Progenitor cell of endocrine pancreas (in vitro differentiated cells): Measurements from ENCODE around the gene KIF18B. TPM values are rescaled to one million over a fixed set of nuclear protein-coding genes. Genes with fewer than 3 reads are reported as not detected.

Experiments
- DNase-seq: peaks from one replicate; pipeline ENCODE4 v3.0.0; 2021; ENCODE audit warnings: low spot score; ENCODE audit not compliant: unreplicated experiment
- H3K27ac Mint-ChIP-seq: 2 replicates; pipeline ENCODE4 v1.8.0; 2021; ENCODE audit warnings: mild to moderate bottlenecking, moderate library complexity, mixed read lengths
- H3K27me3 Mint-ChIP-seq: 2 replicates; pipeline ENCODE4 v1.8.0; 2021; ENCODE audit warnings: mixed read lengths
- H3K36me3 Mint-ChIP-seq: 2 replicates; pipeline ENCODE4 v1.8.0; 2022; ENCODE audit warnings: mixed read lengths; ENCODE audit not compliant: insufficient read depth
- H3K4me1 Mint-ChIP-seq: 2 replicates; pipeline ENCODE4 v1.8.0; 2021; ENCODE audit warnings: low read depth, mixed read lengths
- H3K4me3 Mint-ChIP-seq: 2 replicates; pipeline ENCODE4 v1.8.0; 2021; ENCODE audit warnings: low read depth, mild to moderate bottlenecking, moderate library complexity, mixed read lengths
- H3K9me3 Mint-ChIP-seq: 2 replicates; pipeline ENCODE4 v1.8.0; 2021; ENCODE audit warnings: low read depth, mixed read lengths
- total RNA-seq: library from RNA; stranded (reverse); gene quantifications from 2 replicates; pipeline ENCODE4 v1.2.1, GENCODE V29; 2021
- TF ChIP-seq, protein P1 (sequence below): fragments of 200-600 bp; sonication (generic); IDR thresholded peaks from one replicate; pipeline ENCODE4 v1.5.0; 2021; ENCODE audit warnings: antibody characterized with exemption, mild to moderate bottlenecking; ENCODE audit not compliant: unreplicated experiment

The KIF18B gene
- total RNA-seq, 1 donor from 2014 or later = 27.7 TPM

DNA sequence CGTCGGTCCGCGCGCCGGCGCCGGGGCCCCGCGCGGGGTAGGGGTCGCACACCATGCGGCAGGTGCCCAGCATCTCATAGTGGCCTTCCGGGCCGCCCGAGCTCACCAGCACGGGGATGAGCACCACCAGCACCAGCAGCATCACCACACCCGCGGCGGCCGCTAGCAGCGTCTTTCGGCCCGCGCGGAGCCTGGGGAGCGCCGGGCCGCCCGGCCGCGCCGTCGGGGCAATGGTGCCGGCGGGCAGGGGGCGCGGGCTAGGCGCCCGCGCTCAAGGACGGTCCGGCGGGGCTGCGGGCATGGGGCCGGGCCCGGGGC is 20.3 kb upstream of the KIF18B start:
- Mint-ChIP-seq H3K27me3 (peaks cover 86% of the 10 kb centered on the region), H3K36me3 (no peaks in the 10 kb centered on the region), H3K9me3 (no peaks in the 10 kb centered on the region), H3K4me3 (no peak overlapping the region), H3K4me1 (peaks cover 6% of the 10 kb centered on the region), H3K27ac (no peak overlapping the region)
- TF ChIP-seq, protein P1, sequence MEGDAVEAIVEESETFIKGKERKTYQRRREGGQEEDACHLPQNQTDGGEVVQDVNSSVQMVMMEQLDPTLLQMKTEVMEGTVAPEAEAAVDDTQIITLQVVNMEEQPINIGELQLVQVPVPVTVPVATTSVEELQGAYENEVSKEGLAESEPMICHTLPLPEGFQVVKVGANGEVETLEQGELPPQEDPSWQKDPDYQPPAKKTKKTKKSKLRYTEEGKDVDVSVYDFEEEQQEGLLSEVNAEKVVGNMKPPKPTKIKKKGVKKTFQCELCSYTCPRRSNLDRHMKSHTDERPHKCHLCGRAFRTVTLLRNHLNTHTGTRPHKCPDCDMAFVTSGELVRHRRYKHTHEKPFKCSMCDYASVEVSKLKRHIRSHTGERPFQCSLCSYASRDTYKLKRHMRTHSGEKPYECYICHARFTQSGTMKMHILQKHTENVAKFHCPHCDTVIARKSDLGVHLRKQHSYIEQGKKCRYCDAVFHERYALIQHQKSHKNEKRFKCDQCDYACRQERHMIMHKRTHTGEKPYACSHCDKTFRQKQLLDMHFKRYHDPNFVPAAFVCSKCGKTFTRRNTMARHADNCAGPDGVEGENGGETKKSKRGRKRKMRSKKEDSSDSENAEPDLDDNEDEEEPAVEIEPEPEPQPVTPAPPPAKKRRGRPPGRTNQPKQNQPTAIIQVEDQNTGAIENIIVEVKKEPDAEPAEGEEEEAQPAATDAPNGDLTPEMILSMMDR = no peak
- no peak for DNase-seq

- no peak for DNase-seq
- Mint-ChIP-seq H3K36me3 (no peaks in the 10 kb centered on the region), H3K9me3 (no peaks in the 10 kb centered on the region), H3K4me3 (peak overlapping the region; percentile 59), H3K27me3 (peaks cover 82% of the 10 kb centered on the region), H3K4me1 (peaks cover 6% of the 10 kb centered on the region), H3K27ac (no peak overlapping the region)
- TF ChIP-seq, protein P1 = no peak
Observed at GRCh38 chr17:44967026-44967906, 19.7 kb upstream of the KIF18B start.

DNA sequence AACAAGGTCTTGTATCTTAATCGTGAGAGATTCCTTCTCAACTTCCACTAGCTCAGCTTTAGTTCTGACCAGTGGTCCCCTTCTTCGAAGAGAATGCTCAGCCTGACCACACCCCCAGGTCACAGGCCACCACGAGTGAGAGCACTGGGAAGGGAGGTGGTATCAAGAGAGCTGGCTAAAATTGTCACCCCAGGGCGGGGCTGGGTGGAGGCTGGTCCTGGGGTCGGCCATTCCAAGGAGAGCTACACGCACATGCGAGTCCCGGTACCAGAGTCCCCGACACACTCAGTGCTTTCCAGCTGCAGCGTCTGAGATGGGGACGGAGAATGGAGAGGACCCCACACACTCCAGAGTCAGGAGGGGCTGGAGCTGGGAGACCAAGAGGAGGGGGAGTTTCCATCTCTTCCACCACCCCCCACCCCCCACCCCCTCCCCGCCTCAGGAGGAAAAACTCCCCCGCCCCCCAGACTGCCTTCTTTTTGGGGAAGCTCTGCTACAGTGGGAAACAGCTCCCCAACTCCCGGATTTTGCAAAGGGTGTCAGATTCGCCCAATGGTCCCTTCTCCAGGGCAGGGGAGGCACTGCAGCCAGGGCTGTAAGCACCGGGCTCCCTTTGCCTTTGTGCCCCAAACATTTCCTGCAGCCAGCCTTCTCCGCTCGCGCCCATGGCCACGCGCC is 18.9 kb upstream of the KIF18B start:
- Mint-ChIP-seq H3K4me1 (peaks cover 6% of the 10 kb centered on the region), H3K36me3 (no peaks in the 10 kb centered on the region), H3K27ac (no peak overlapping the region), H3K4me3 (peak overlapping the region; percentile 59), H3K9me3 (no peaks in the 10 kb centered on the region), H3K27me3 (peaks cover 74% of the 10 kb centered on the region)
- TF ChIP-seq, protein P1 = no peak
- no peak for DNase-seq

DNA sequence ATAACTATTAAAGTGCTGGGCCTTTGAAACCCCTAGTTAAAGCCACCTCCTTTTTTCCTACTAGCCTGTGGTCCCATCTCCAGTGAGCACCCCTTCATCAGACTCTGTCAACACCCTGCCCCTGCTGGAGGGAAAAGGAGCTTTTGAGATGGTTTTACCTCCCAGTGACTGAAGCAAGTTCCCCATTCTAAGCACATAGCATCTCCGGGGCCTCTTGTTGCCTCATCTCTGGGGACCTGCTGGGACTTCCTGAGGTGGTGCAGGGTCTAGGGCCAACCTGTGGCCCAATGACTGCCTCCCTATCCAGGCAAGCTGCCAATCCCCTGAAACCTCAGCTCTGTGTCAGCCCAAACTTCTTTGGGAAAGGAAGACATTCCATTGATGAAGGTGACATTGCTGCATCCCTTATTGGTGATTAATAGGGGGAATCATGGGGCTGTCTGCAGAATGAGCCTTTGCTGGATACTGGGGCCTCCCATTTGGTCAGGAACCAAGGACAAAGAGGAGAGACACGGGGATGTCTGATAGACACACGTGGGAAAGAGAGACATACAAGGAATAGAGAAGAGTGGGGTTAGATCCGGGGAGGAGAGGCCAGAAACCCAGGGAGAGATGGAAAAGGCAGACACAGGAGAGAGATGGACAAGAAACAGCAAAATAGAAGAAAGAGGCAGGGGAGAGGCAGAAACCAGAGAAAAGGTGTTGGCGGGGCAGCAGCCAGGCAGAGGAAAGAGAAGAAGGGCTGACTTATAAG is 18.1 kb upstream of the KIF18B start:
- Mint-ChIP-seq H3K9me3 (no peaks in the 10 kb centered on the region), H3K4me1 (peaks cover 6% of the 10 kb centered on the region), H3K4me3 (peak overlapping the region; percentile 4), H3K36me3 (no peaks in the 10 kb centered on the region), H3K27ac (no peak overlapping the region), H3K27me3 (peaks cover 67% of the 10 kb centered on the region)
- DNase-seq = no peak
- TF ChIP-seq, protein P1 = no peak

DNA sequence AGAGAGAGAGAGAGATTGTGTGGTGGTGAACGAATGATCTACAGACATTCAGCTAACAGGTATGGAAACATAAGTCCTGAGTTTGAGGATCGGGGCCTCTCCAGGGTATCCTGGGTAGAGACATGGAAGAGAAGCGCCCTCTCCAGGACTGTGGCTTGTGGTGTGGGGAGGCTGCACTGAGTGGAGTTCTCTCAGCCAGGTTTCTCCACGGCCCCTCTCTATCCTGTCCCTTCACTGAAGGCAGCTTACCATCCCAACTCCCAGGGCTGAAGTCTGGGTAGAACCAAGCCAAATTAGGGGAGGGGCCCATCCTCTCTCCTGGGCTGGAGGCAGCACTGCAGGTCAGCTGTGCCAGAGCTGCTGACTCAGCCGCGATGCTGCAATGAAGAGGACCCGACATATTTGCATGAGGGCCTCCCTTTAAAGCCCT is 14.4 kb upstream of the KIF18B start:
- H3K36me3 Mint-ChIP-seq = no peaks in the 10 kb centered on the region

More for the DNA sequence above, 14.4 kb upstream of the KIF18B start:
- Mint-ChIP-seq H3K4me3 (no peak overlapping the region), H3K9me3 (no peaks in the 10 kb centered on the region), H3K27me3 (peaks cover 46% of the 10 kb centered on the region), H3K27ac (no peak overlapping the region), H3K4me1 (peaks cover 1% of the 10 kb centered on the region)
- no peak for DNase-seq
- TF ChIP-seq, protein P1 = no peak
